ENCODE measurements around the gene KLHL29. TPM values are rescaled to one million over a fixed set of nuclear protein-coding genes. Genes with fewer than 3 reads are reported as not detected.

Gene KLHL29
- total RNA-seq, 1 experiment from 2014 or later = 3.4 TPM

DNA sequence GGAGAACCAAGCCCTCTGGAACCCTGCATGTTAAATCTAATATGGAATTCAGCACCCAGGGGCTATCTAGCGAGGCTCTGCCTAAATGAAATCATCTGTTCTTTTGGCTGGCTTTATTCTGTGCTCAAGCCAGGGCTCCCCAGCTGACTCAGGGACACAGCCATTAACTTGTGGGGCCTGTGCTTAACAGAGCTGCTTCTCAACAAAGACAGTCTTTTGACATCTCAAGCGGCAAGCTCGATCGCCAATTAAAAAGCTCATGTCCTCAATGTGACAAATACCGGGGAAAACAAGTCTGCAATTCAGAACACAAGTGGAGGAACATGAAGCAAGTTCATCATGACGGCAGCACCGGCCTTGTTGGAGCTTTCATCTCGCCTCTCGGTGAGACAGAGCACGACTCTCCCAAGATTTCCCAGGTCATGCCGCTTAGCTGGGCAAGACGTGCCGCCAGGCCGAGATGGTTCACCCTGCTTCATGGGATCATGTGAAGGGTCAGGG, 64.9 kb downstream of the KLHL29 start:
- no peaks in the 10 kb centered on the region for H3K27me3 ChIP-seq (ENCODE audit: insufficient read depth, low read depth)
- no peak for DNase-seq
- H3F3A ChIP-seq (ENCODE audit: insufficient read depth, low read depth) = no peaks in the 10 kb centered on the region
- no peaks in the 10 kb centered on the region for H3K79me2 ChIP-seq (ENCODE audit: low read depth)
- H4K20me1 ChIP-seq (ENCODE audit: insufficient read depth) = no peaks in the 10 kb centered on the region; the same call in 1 of the 2 replicates
- H3K27ac ChIP-seq = no peak overlapping the region
- ChIA-PET CTCF (no interaction called here), POLR2A (ENCODE audit: unreplicated experiment) (no interaction called here)
- H3K9me3 ChIP-seq (ENCODE audit: insufficient read depth, low read depth) = no peaks in the 10 kb centered on the region
- BruUV-seq (replicated peaks) = no TSS peak
- H2AFZ ChIP-seq = no peak overlapping the region
- TF ChIP-seq CTCF (conservative IDR thresholded peaks at IDR 0.05) (no peak), EZH2 (IDR thresholded peaks at IDR 0.05; ENCODE audit: low read depth) (no peak)
- no peaks in the 10 kb centered on the region for H3K36me3 ChIP-seq (ENCODE audit: low read depth)
- no peak overlapping the region for H3K4me2 ChIP-seq
- intact Hi-C loops (cut with micrococcal nuclease; ENCODE audit: unreplicated experiment) = no loop called here
- peaks cover 9% of the 10 kb centered on the region for H3K4me1 ChIP-seq (replicated peaks; ENCODE audit: insufficient read depth)
- H3K9me2 ChIP-seq (ENCODE audit: insufficient read depth) = no peaks in the 10 kb centered on the region
- H3K4me3 ChIP-seq = no peak overlapping the region

- no peaks in the 10 kb centered on the region for H3K79me2 ChIP-seq (ENCODE audit: low read depth)
- CTCF ChIA-PET = no interaction called here
- no peaks in the 10 kb centered on the region for H4K20me1 ChIP-seq (ENCODE audit: insufficient read depth)
- no peaks in the 10 kb centered on the region for H3K9me2 ChIP-seq (ENCODE audit: insufficient read depth)
- peaks cover 14% of the 10 kb centered on the region for H3K4me1 ChIP-seq (replicated peaks; ENCODE audit: insufficient read depth)
- no peaks in the 10 kb centered on the region for H3K36me3 ChIP-seq (ENCODE audit: low read depth)
- no peaks in the 10 kb centered on the region for H3K27me3 ChIP-seq (ENCODE audit: insufficient read depth, low read depth)
- TF ChIP-seq EZH2 (IDR thresholded peaks at IDR 0.05; ENCODE audit: low read depth) (no peak), CTCF (conservative IDR thresholded peaks at IDR 0.05) (no peak)
- H3F3A ChIP-seq (ENCODE audit: insufficient read depth, low read depth) = no peaks in the 10 kb centered on the region
- no peaks in the 10 kb centered on the region for H3K9me3 ChIP-seq (ENCODE audit: insufficient read depth, low read depth)
- H3K27ac ChIP-seq = no peak overlapping the region
- BruUV-seq (replicated peaks) = no TSS peak
- H3K4me2 ChIP-seq = no peak overlapping the region
- POLR2A ChIA-PET (ENCODE audit: unreplicated experiment) = no interaction called here
- intact Hi-C loops (cut with micrococcal nuclease; ENCODE audit: unreplicated experiment) = no loop called here
- H3K4me3 ChIP-seq = no peak overlapping the region
- no peak for DNase-seq
- no peak overlapping the region for H2AFZ ChIP-seq
Measured at GRCh38 chr2:23452372-23452771, 67.4 kb downstream of the KLHL29 start.

GRCh38 chr2:23452853-23453420, 68.0 kb downstream of the KLHL29 start:
- ChIA-PET CTCF (no interaction called here), POLR2A (ENCODE audit: unreplicated experiment) (no interaction called here)
- peaks cover 14% of the 10 kb centered on the region for H3K4me1 ChIP-seq (replicated peaks; ENCODE audit: insufficient read depth)
- no peak overlapping the region for H2AFZ ChIP-seq
- no peaks in the 10 kb centered on the region for H3K9me3 ChIP-seq (ENCODE audit: insufficient read depth, low read depth)
- no TSS peak for BruUV-seq (replicated peaks)
- no peak overlapping the region for H3K4me2 ChIP-seq
- H4K20me1 ChIP-seq (ENCODE audit: insufficient read depth) = no peaks in the 10 kb centered on the region
- H3K4me3 ChIP-seq = no peak overlapping the region
- H3F3A ChIP-seq (ENCODE audit: insufficient read depth, low read depth) = no peaks in the 10 kb centered on the region
- intact Hi-C loops (cut with micrococcal nuclease; ENCODE audit: unreplicated experiment) = no loop called here
- H3K9me2 ChIP-seq (ENCODE audit: insufficient read depth) = no peaks in the 10 kb centered on the region
- no peaks in the 10 kb centered on the region for H3K27me3 ChIP-seq (ENCODE audit: insufficient read depth, low read depth)
- no peak for TF ChIP-seq EZH2 (IDR thresholded peaks at IDR 0.05; ENCODE audit: low read depth)
- no peak for TF ChIP-seq CTCF (conservative IDR thresholded peaks at IDR 0.05)
- no peaks in the 10 kb centered on the region for H3K36me3 ChIP-seq (ENCODE audit: low read depth)
- no peak overlapping the region for H3K27ac ChIP-seq
- no peaks in the 10 kb centered on the region for H3K79me2 ChIP-seq (ENCODE audit: low read depth)
- DNase-seq = no peak
